Measurements from ENCODE around the gene SLC30A4.
"Not testable (repeated sequence)": the region's sequence is repeated elsewhere in the genome, so short reads cannot be mapped to it uniquely, and the experiment has no call there.

Gene SLC30A4

GRCh38 chr15:45522328-45523165 is at the start of gene SLC30A4:
SLC30A4 (minus strand) TSS chr15:45522755; CDS start chr15:45522354, 401 bp downstream.
- DNase-seq (ENCODE audit: low spot score): peak; percentile 76

GRCh38 chr15:45555934-45556608 is 33.5 kb upstream of the SLC30A4 start:
- no peak for DNase-seq (ENCODE audit: low spot score)

GRCh38 chr15:45551676-45552075 is 29.1 kb upstream of the SLC30A4 start:
- no peak for DNase-seq (ENCODE audit: low spot score)

GRCh38 chr15:45550436-45550835 is 27.9 kb upstream of the SLC30A4 start:
- no peak for DNase-seq (ENCODE audit: low spot score)

- DNase-seq (ENCODE audit: low spot score): no peak
These were observed 27.1 kb upstream of the SLC30A4 start for GRCh38 chr15:45549541-45550220.

- DNase-seq (ENCODE audit: low spot score): no peak
These were observed 26.4 kb upstream of the SLC30A4 start for GRCh38 chr15:45548753-45549520.

- no peak for DNase-seq (ENCODE audit: low spot score)
These were observed 24.2 kb upstream of the SLC30A4 start for GRCh38 chr15:45546789-45547188.

- no peak for DNase-seq (ENCODE audit: low spot score)
These were observed 21.9 kb upstream of the SLC30A4 start for GRCh38 chr15:45544266-45545023.

- DNase-seq (ENCODE audit: low spot score): no peak
These were observed 20.5 kb upstream of the SLC30A4 start for GRCh38 chr15:45543051-45543450.

- DNase-seq (ENCODE audit: low spot score): no peak
These were observed 18.0 kb upstream of the SLC30A4 start for GRCh38 chr15:45540531-45540930.

GRCh38 chr15:45539680-45540079 is 17.1 kb upstream of the SLC30A4 start:
- no peak for DNase-seq (ENCODE audit: low spot score)

- no peak for DNase-seq (ENCODE audit: low spot score)
These were observed 14.4 kb upstream of the SLC30A4 start for GRCh38 chr15:45536934-45537333.

GRCh38 chr15:45535486-45536042 is 13.0 kb upstream of the SLC30A4 start:
- no peak for DNase-seq (ENCODE audit: low spot score)

GRCh38 chr15:45534821-45535220 is 12.3 kb upstream of the SLC30A4 start:
- no peak for DNase-seq (ENCODE audit: low spot score)

- DNase-seq (ENCODE audit: low spot score): not testable (repeated sequence)
These were observed 10.3 kb upstream of the SLC30A4 start for GRCh38 chr15:45532892-45533291.

GRCh38 chr15:45529613-45530012 is 7.1 kb upstream of the SLC30A4 start:
- no peak for DNase-seq (ENCODE audit: low spot score)

GRCh38 chr15:45527086-45527485 is 4.5 kb upstream of the SLC30A4 start:
- DNase-seq (ENCODE audit: low spot score): no peak

- no peak for DNase-seq (ENCODE audit: low spot score)
These were observed 558 bp upstream of the SLC30A4 start for GRCh38 chr15:45523166-45523460.

- no peak for DNase-seq (ENCODE audit: low spot score)
These were observed 793 bp downstream of the SLC30A4 start for GRCh38 chr15:45521596-45522327.

GRCh38 chr15:45510758-45511280 is 11.7 kb downstream of the SLC30A4 start:
- DNase-seq (ENCODE audit: low spot score): no peak

Measured in iPS-NIHi11 (cell line).